Smooth muscle cell (in vitro differentiated cells): Measurements from ENCODE around the gene SCP2. TPM values are rescaled to one million over a fixed set of nuclear protein-coding genes. Genes with fewer than 3 reads are reported as not detected.
A peak's percentile ranks its signal among the peaks of the same experiment; 100 is the strongest.

ENCODE experiments used
- DNase-seq: peaks from one replicate; lab custom pipeline; 2025; ENCODE audit not compliant: unreplicated experiment; lab: John Stamatoyannopoulos, UW
- H2AFZ ChIP-seq: fragments of 200-600 bp; sonication (generic); 2 replicates; pipeline ENCODE4 v1.6.0; 2016; ENCODE audit warnings: antibody characterized with exemption, low read depth, mild to moderate bottlenecking
- H3F3A ChIP-seq: fragments of 200-600 bp; sonication (generic); 2 replicates; pipeline ENCODE4 v1.6.0; 2017; ENCODE audit warnings: antibody characterized with exemption, low read depth
- H3K27ac ChIP-seq: fragments of 200-600 bp; sonication (generic); 2 replicates; pipeline ENCODE4 v1.5.1; 2016; ENCODE audit warnings: low read depth, mild to moderate bottlenecking
- H3K27me3 ChIP-seq: fragments of 200-600 bp; sonication (generic); 2 replicates; pipeline ENCODE4 v1.6.1; 2016; ENCODE audit warnings: low read depth, mild to moderate bottlenecking
- H3K36me3 ChIP-seq: fragments of 200-600 bp; sonication (generic); 2 replicates; pipeline ENCODE4 v1.5.1; 2016; ENCODE audit warnings: low read depth
- H3K4me1 ChIP-seq: fragments of 200-600 bp; sonication (generic); 2 replicates; pipeline ENCODE4 v1.5.1; 2016; ENCODE audit warnings: low read depth
- H3K4me2 ChIP-seq: fragments of 200-600 bp; sonication (generic); 2 replicates; pipeline ENCODE4 v1.6.0; 2016; ENCODE audit warnings: mild to moderate bottlenecking
- H3K4me3 ChIP-seq: fragments of 200-600 bp; sonication (generic); 2 replicates; pipeline ENCODE4 v1.5.1; 2016; ENCODE audit warnings: mild to moderate bottlenecking
- H3K79me2 ChIP-seq: fragments of 200-600 bp; sonication (generic); 2 replicates; pipeline ENCODE4 v1.6.0; 2016; ENCODE audit warnings: low read depth, mild to moderate bottlenecking
- H3K9ac ChIP-seq: fragments of 200-600 bp; sonication (generic); 2 replicates; pipeline ENCODE4 v1.6.0; 2016; ENCODE audit warnings: low read depth
- H3K9me3 ChIP-seq: fragments of 200-600 bp; sonication (generic); replicated peaks from 2 replicates; pipeline ENCODE4 v1.5.1; 2016; ENCODE audit warnings: low read depth
- H4K20me1 ChIP-seq: fragments of 200-600 bp; sonication (generic); 2 replicates; pipeline ENCODE4 v1.6.0; 2016; ENCODE audit warnings: low read depth
- CTCF ChIP-seq: fragments of 200-600 bp; sonication (generic); IDR thresholded peaks from 2 replicates; pipeline ENCODE4 v1.5.1; 2017; ENCODE audit warnings: borderline replicate concordance, mild to moderate bottlenecking, antibody characterized with exemption; ENCODE audit not compliant: insufficient read depth, poor library complexity, severe bottlenecking
- WGBS: methylation state at CpG from one replicate; pipeline ENCODE4 v1.1.7; 2016; ENCODE audit warnings: low lambda C conversion rate; 5-methylcytosine and 5-hydroxymethylcytosine counted together
- polyA plus RNA-seq: library from polyadenylated mRNA; unstranded; fragments of >200 nt; fragmentation: Nextera tagmentation; extraction: Ambion mirVana; gene quantifications from 2 replicates; pipeline ENCODE4 v1.2.1, GENCODE V29; 2016
- total RNA-seq: library from RNA; depleted of rRNA; stranded (reverse); fragments of >200 nt; gene quantifications from 2 replicates; pipeline ENCODE4 v1.2.3, GENCODE V29; 2014

SCP2 gene
- total and polyA plus RNA-seq, 2 experiments from 2014 or later = 94.8 to 120 TPM

DNA sequence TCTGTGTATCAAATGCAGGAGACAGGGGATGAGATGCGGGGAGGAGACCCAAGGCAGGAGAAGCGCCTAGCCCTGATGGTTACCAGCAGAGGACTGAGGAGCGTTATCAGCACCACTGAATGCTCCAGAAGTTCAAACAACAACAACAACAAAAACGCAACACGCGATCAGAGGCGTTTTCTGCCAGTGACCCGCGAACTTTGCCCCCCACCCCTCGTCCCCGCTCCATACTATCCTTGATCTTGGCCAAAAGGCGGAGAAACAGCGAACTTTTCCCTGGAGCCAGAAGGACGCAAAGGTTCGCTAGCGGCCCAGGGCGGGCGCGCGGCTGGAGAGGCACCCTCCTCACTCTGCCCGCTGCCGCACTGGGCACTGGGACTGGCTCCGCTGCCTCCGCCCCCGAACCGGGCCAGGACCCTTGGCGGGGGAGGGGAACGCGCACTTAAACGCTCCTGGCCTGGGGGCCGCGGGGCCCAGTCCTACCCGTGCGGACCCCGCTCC lies 6.2 kb upstream of the SCP2 start:
- no peaks in the 10 kb centered on the region for H3F3A ChIP-seq
- H4K20me1 ChIP-seq = no peaks in the 10 kb centered on the region
- no peaks in the 10 kb centered on the region for H3K79me2 ChIP-seq
- peak overlapping the region; percentile 80 for H3K4me2 ChIP-seq
- WGBS = 10% methylated on average over 34 of the region's 35 CpGs
- H3K27ac ChIP-seq = no peak overlapping the region
- peak overlapping the region; percentile 55 for H3K4me3 ChIP-seq
- TF ChIP-seq CTCF = no peak
- H3K9ac ChIP-seq = no peak overlapping the region
- no peaks in the 10 kb centered on the region for H3K36me3 ChIP-seq
- H3K4me1 ChIP-seq = no peaks in the 10 kb centered on the region
- H3K27me3 ChIP-seq = peaks cover 58% of the 10 kb centered on the region
- H3K9me3 ChIP-seq = no peaks in the 10 kb centered on the region
- no peak for DNase-seq
- H2AFZ ChIP-seq = peak overlapping the region; percentile 89

DNA sequence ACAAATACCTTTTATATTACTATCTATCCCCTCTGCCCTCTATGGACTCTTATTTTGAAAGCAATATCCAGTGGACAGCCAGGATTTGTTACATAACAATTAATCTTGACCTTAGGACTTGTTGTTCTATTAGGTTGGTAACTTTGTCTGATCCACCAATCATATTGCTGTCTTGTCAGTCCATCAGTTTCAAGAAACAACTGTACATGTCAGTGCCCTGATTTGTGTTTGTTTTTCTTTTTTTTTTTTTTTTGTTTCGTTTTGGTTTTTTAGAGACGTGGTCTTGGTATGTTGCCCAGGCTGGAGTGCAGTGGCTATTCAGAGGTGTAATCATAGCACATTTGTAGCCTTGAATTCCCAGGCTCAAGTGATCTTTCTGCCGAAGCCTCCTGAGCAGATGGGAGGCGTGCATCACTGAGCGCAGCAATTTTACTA lies 1.5 kb upstream of the SCP2 start:
- peaks cover 76% of the 10 kb centered on the region for H3K27me3 ChIP-seq
- H3K79me2 ChIP-seq = no peaks in the 10 kb centered on the region
- H3K36me3 ChIP-seq = no peaks in the 10 kb centered on the region
- no peak overlapping the region for H3K27ac ChIP-seq
- H3K9ac ChIP-seq = no peak overlapping the region
- H3K4me2 ChIP-seq = no peak overlapping the region
- H3F3A ChIP-seq = no peaks in the 10 kb centered on the region
- no peaks in the 10 kb centered on the region for H4K20me1 ChIP-seq
- H3K4me1 ChIP-seq = no peaks in the 10 kb centered on the region
- H3K4me3 ChIP-seq = no peak overlapping the region
- no peaks in the 10 kb centered on the region for H3K9me3 ChIP-seq
- no peak for DNase-seq
- no peak overlapping the region for H2AFZ ChIP-seq
- WGBS = 73% methylated on average over 5 of the region's 5 CpGs
- no peak for TF ChIP-seq CTCF

GRCh38 chr1:52926864-52927211 lies 238 bp upstream of the SCP2 start:
- TF ChIP-seq CTCF = no peak
- Histone ChIP-seq H3K9me3 (no peaks in the 10 kb centered on the region), H3K79me2 (no peaks in the 10 kb centered on the region), H3K27ac (no peak overlapping the region), H3K27me3 (peaks cover 64% of the 10 kb centered on the region), H3K36me3 (no peaks in the 10 kb centered on the region), H2AFZ (peak overlapping the region; percentile 100), H3K9ac (no peak overlapping the region), H3F3A (no peaks in the 10 kb centered on the region), H3K4me2 (peak overlapping the region; percentile 98), H3K4me1 (no peaks in the 10 kb centered on the region), H3K4me3 (peak overlapping the region; percentile 93), H4K20me1 (no peaks in the 10 kb centered on the region)
- 23% methylated on average over 12 of the region's 12 CpGs for WGBS
- no peak for DNase-seq

DNA sequence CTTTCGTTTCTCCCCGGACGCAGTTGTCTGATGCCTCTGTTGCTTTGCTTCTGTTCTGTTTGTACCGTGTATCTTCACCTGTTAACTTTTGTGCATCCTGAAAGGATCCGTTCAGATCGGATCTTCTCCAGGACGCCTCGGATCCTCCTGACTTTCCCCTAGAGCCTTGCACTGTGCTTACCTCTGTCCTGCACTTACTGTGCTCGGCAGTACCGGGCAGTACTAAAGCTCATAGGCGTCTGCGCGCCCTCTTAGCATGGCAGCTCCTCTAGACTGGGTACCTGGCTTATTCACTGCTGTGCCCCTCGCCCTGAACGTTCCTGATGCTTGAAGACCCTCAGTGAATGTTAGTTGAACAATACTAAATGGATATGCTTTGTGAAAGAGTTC lies 934 bp downstream of the SCP2 start:
- H3K79me2 ChIP-seq = no peaks in the 10 kb centered on the region
- 39% methylated on average over 15 of the region's 15 CpGs for WGBS
- peak overlapping the region; percentile 68 for H3K9ac ChIP-seq
- peak overlapping the region; percentile 98 for H3K4me2 ChIP-seq
- H3K4me3 ChIP-seq = peak overlapping the region; percentile 93
- H3K9me3 ChIP-seq = no peaks in the 10 kb centered on the region
- no peaks in the 10 kb centered on the region for H3F3A ChIP-seq
- no peaks in the 10 kb centered on the region for H4K20me1 ChIP-seq
- H2AFZ ChIP-seq = peak overlapping the region; percentile 100
- no peak for TF ChIP-seq CTCF
- H3K36me3 ChIP-seq = no peaks in the 10 kb centered on the region
- DNase-seq = no peak
- no peak overlapping the region for H3K27ac ChIP-seq
- H3K4me1 ChIP-seq = no peaks in the 10 kb centered on the region
- peaks cover 52% of the 10 kb centered on the region for H3K27me3 ChIP-seq
